ENCODE data around the gene SMTN. TPM values are rescaled to one million over a fixed set of nuclear protein-coding genes. Genes with fewer than 3 reads are reported as not detected.

The SMTN gene
- total and polyA plus RNA-seq, 4 experiments from 2014 or later = 0.34 to 1.7 (median 1.2) TPM

GRCh38 chr22:31100762-31101525 is 19.8 kb downstream of the SMTN start:
- H3K27me3 Mint-ChIP-seq = no peaks in the 10 kb centered on the region
- no peaks in the 10 kb centered on the region for H3K9me3 Mint-ChIP-seq
- ChIA-PET CTCF (ENCODE audit: partially characterized antibody) (no interaction called here), POLR2A (ENCODE audit: partially characterized antibody) (no interaction called here)
- H3K9me3 ChIP-seq (ENCODE audit: control insufficient read depth in 1 of 2, low read length in 2 of 2) = no peaks in the 10 kb centered on the region
- H3K4me1 ChIP-seq (ENCODE audit: insufficient read depth, low read length) = peaks cover under 1% of the 10 kb centered on the region
- no peaks in the 10 kb centered on the region for H3K36me3 ChIP-seq (ENCODE audit: insufficient read depth, low read length)
- peak overlapping the region in 1 of 7 donors; percentile 1 for H3K27ac Mint-ChIP-seq
- intact Hi-C loops (cut with micrococcal nuclease) = no loop called here
- H3K27ac ChIP-seq (ENCODE audit: low read depth, low read length) = no peak overlapping the region
- no peak overlapping the region for H3K4me3 ChIP-seq (ENCODE audit: low read length in 2 of 2)
- no peaks in the 10 kb centered on the region for H3K27me3 ChIP-seq (ENCODE audit: insufficient read depth, low read length)
- DNase-seq = no peak
- H3K36me3 Mint-ChIP-seq = no peaks in the 10 kb centered on the region
- H3K4me1 Mint-ChIP-seq = peaks cover 4 to 8% (median 5%) of the 10 kb centered on the region in 4 donors
- H3K4me3 Mint-ChIP-seq = peak overlapping the region in 1 of 8 donors; percentile 53

- Mint-ChIP-seq H3K27ac (peak overlapping the region in 1 of 7 donors; percentile 62), H3K27me3 (no peaks in the 10 kb centered on the region), H3K4me1 (peaks cover 12 to 24% (median 18%) of the 10 kb centered on the region in 4 donors), H3K36me3 (peaks cover 0 to 1% of the 10 kb centered on the region in 2 donors), H3K9me3 (no peaks in the 10 kb centered on the region), H3K4me3 (no peak overlapping the region)
- H3K27ac ChIP-seq (ENCODE audit: low read depth, low read length) = no peak overlapping the region
- H3K4me3 ChIP-seq (ENCODE audit: low read length in 2 of 2) = no peak overlapping the region
- intact Hi-C loops (cut with micrococcal nuclease) = no loop called here
- ChIA-PET CTCF (ENCODE audit: partially characterized antibody) (no interaction called here), POLR2A (ENCODE audit: partially characterized antibody) (no interaction called here)
- H3K27me3 ChIP-seq (ENCODE audit: insufficient read depth, low read length) = no peaks in the 10 kb centered on the region
- DNase-seq = no peak
- H3K9me3 ChIP-seq (ENCODE audit: control insufficient read depth in 1 of 2, low read length in 2 of 2) = no peaks in the 10 kb centered on the region
- H3K36me3 ChIP-seq (ENCODE audit: insufficient read depth, low read length) = no peaks in the 10 kb centered on the region
- peaks cover 14% of the 10 kb centered on the region for H3K4me1 ChIP-seq (ENCODE audit: insufficient read depth, low read length)
These were observed 21.4 kb downstream of the SMTN start for GRCh38 chr22:31102441-31103081.

DNA sequence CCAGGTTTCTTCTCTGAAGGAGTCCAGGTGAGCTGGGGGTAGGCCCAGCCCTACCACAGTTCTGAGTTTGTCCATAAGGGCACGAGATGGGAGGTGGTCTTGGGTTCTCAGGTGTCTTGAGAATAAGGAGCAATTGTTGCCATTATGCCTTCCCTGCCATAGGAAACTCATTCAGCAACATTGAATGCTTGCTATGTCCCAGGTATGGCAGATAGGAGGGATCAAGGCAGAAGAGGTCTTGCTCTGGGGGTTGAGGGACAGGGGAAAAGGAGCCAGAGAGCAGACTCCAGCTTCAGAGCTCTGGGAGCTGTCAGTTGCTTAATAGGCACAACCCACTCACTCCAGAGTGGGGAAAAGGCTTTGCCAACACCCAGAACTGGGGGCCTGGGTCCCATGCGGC is 22.0 kb downstream of the SMTN start:
- H3K9me3 Mint-ChIP-seq = no peaks in the 10 kb centered on the region
- H3K27me3 ChIP-seq (ENCODE audit: insufficient read depth, low read length) = no peaks in the 10 kb centered on the region
- H3K4me3 ChIP-seq (ENCODE audit: low read length in 2 of 2) = no peak overlapping the region
- intact Hi-C loops (cut with micrococcal nuclease) = no loop called here
- no peak overlapping the region for H3K27ac Mint-ChIP-seq
- no peaks in the 10 kb centered on the region for H3K9me3 ChIP-seq (ENCODE audit: control insufficient read depth in 1 of 2, low read length in 2 of 2)
- no peak overlapping the region for H3K27ac ChIP-seq (ENCODE audit: low read depth, low read length)
- H3K4me3 Mint-ChIP-seq = no peak overlapping the region
- no peak for DNase-seq
- ChIA-PET CTCF (ENCODE audit: partially characterized antibody) (interaction anchor here (1.3 kb wide), 1 partner anchor 18 kb away, joined by 3 read pairs; no protein-coding TSS in a partner anchor), POLR2A (ENCODE audit: partially characterized antibody) (interaction anchor here (0.6 to 1.2 kb wide), 2 partner anchors 19 to 117 kb away, joined by 3 to 4 read pairs; no protein-coding TSS in a partner anchor)
- no peaks in the 10 kb centered on the region for H3K36me3 ChIP-seq (ENCODE audit: insufficient read depth, low read length)
- H3K4me1 Mint-ChIP-seq = peaks cover 17 to 30% (median 23%) of the 10 kb centered on the region in 4 donors
- peaks cover 0 to 6% of the 10 kb centered on the region in 2 donors for H3K36me3 Mint-ChIP-seq
- peaks cover 18% of the 10 kb centered on the region for H3K4me1 ChIP-seq (ENCODE audit: insufficient read depth, low read length)
- no peaks in the 10 kb centered on the region for H3K27me3 Mint-ChIP-seq

DNA sequence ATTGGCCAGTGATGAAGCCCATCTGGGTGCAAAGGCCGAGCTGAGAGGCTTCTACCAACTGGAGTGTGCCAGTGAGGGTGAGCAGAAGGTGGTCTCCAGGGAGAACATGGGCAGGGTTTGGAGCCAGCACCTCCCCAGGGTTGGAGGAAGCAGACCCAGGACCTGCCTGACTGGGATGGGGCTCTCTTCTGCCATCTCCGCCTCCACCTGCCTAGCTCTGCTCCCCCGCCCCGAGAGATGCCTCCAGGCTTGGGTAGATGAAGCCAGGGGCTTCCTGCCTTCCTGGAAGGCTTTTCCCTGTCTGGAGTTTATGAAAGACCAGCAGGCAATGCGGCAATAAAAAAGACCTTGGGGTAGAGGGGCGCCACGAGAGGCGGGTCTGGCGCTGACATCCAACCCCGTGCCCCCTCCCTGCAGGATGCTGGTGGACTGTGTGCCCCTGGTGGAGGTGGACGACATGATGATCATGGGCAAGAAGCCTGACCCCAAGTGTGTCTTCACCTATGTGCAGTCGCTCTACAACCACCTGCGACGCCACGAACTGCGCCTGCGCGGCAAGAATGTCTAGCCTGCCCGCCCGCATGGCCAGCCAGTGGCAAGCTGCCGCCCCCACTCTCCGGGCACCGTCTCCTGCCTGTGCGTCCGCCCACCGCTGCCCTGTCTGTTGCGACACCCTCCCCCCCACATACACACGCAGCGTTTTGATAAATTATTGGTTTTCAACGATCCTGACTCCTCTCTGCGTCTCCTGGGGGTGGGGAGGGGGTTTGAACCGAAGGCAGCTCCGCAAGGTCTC is 23.0 kb downstream of the SMTN start:
- H3K27me3 Mint-ChIP-seq = no peaks in the 10 kb centered on the region
- peak overlapping the region in 2 of 8 donors; percentile 12 to 59 for H3K4me3 Mint-ChIP-seq
- H3K27ac Mint-ChIP-seq = peak overlapping the region in 3 of 7 donors; percentile 35 to 76 (median 42)
- DNase-seq = no peak
- Histone ChIP-seq H3K27me3 (ENCODE audit: insufficient read depth, low read length) (no peaks in the 10 kb centered on the region), H3K36me3 (ENCODE audit: insufficient read depth, low read length) (no peaks in the 10 kb centered on the region), H3K4me3 (ENCODE audit: low read length in 2 of 2) (no peak overlapping the region), H3K9me3 (ENCODE audit: control insufficient read depth in 1 of 2, low read length in 2 of 2) (no peaks in the 10 kb centered on the region), H3K4me1 (ENCODE audit: insufficient read depth, low read length) (peaks cover 20% of the 10 kb centered on the region), H3K27ac (ENCODE audit: low read depth, low read length) (no peak overlapping the region)
- peaks cover 0 to 6% of the 10 kb centered on the region in 2 donors for H3K36me3 Mint-ChIP-seq
- H3K4me1 Mint-ChIP-seq = peaks cover 17 to 31% (median 24%) of the 10 kb centered on the region in 4 donors
- ChIA-PET POLR2A (ENCODE audit: partially characterized antibody) (interaction anchor here (0.6 to 1.5 kb wide), 4 partner anchors 10 to 134 kb away, joined by 3 to 4 read pairs (median 4); partner anchors contain the start of gene TUG1), CTCF (ENCODE audit: partially characterized antibody) (interaction anchor here (1.1 to 1.3 kb wide), 2 partner anchors 19 to 168 kb away, joined by 3 read pairs; no protein-coding TSS in a partner anchor)
- H3K9me3 Mint-ChIP-seq = no peaks in the 10 kb centered on the region
- intact Hi-C loops (cut with micrococcal nuclease) = no loop called here

GRCh38 chr22:31104869-31105268 is 23.8 kb downstream of the SMTN start:
- Mint-ChIP-seq H3K9me3 (no peaks in the 10 kb centered on the region), H3K27ac (no peak overlapping the region), H3K36me3 (peaks cover 0 to 6% of the 10 kb centered on the region in 2 donors), H3K4me1 (peaks cover 17 to 31% (median 24%) of the 10 kb centered on the region in 4 donors), H3K4me3 (no peak overlapping the region), H3K27me3 (no peaks in the 10 kb centered on the region)
- DNase-seq = peak in 1 of 5 donors; percentile 19
- CTCF ChIA-PET (ENCODE audit: partially characterized antibody) = interaction anchor here (1.0 to 1.1 kb wide), 2 partner anchors 9 to 167 kb away, joined by 3 read pairs; no protein-coding TSS in a partner anchor
- H3K4me3 ChIP-seq (ENCODE audit: low read length in 2 of 2) = no peak overlapping the region
- H3K9me3 ChIP-seq (ENCODE audit: control insufficient read depth in 1 of 2, low read length in 2 of 2) = no peaks in the 10 kb centered on the region
- H3K4me1 ChIP-seq (ENCODE audit: insufficient read depth, low read length) = peaks cover 20% of the 10 kb centered on the region
- no peak overlapping the region for H3K27ac ChIP-seq (ENCODE audit: low read depth, low read length)
- H3K36me3 ChIP-seq (ENCODE audit: insufficient read depth, low read length) = no peaks in the 10 kb centered on the region
- H3K27me3 ChIP-seq (ENCODE audit: insufficient read depth, low read length) = no peaks in the 10 kb centered on the region
- intact Hi-C loops (cut with micrococcal nuclease) = loop anchor here (5.0 kb wide), 3 partner anchors 57 to 187 kb away; partner anchors contain the start of genes LIMK2, PIK3IP1 and RNF185
- POLR2A ChIA-PET (ENCODE audit: partially characterized antibody) = interaction anchor here (0.7 to 4.9 kb wide), 5 partner anchors 11 to 470 kb away, joined by 3 to 18 read pairs (median 3); partner anchors contain the start of gene TUG1

- ChIA-PET CTCF (ENCODE audit: partially characterized antibody) (interaction anchor here (1.0 to 4.4 kb wide), 3 partner anchors 9 to 167 kb away, joined by 3 to 37 read pairs (median 3); no protein-coding TSS in a partner anchor), POLR2A (ENCODE audit: partially characterized antibody) (interaction anchor here (0.7 to 4.9 kb wide), 6 partner anchors 9 to 471 kb away, joined by 3 to 18 read pairs (median 4); partner anchors contain the start of gene TUG1)
- peak overlapping the region in 5 of 7 donors; percentile 30 to 79 (median 76) for H3K27ac Mint-ChIP-seq
- H3K4me1 Mint-ChIP-seq = peaks cover 17 to 31% (median 24%) of the 10 kb centered on the region in 4 donors
- H3K36me3 Mint-ChIP-seq = peaks cover 0 to 6% of the 10 kb centered on the region in 2 donors
- peak overlapping the region in 6 of 8 donors; percentile 35 to 94 (median 89) for H3K4me3 Mint-ChIP-seq
- peaks cover 20% of the 10 kb centered on the region for H3K4me1 ChIP-seq (ENCODE audit: insufficient read depth, low read length)
- H3K9me3 ChIP-seq (ENCODE audit: control insufficient read depth in 1 of 2, low read length in 2 of 2) = no peaks in the 10 kb centered on the region
- H3K4me3 ChIP-seq (ENCODE audit: low read length in 2 of 2) = no peak overlapping the region
- intact Hi-C loops (cut with micrococcal nuclease) = loop anchor here (5.0 kb wide), 3 partner anchors 57 to 187 kb away; partner anchors contain the start of genes LIMK2, PIK3IP1 and RNF185
- H3K27me3 Mint-ChIP-seq = no peaks in the 10 kb centered on the region
- H3K9me3 Mint-ChIP-seq = no peaks in the 10 kb centered on the region
- no peak overlapping the region for H3K27ac ChIP-seq (ENCODE audit: low read depth, low read length)
- DNase-seq = no peak
- no peaks in the 10 kb centered on the region for H3K36me3 ChIP-seq (ENCODE audit: insufficient read depth, low read length)
- no peaks in the 10 kb centered on the region for H3K27me3 ChIP-seq (ENCODE audit: insufficient read depth, low read length)
These were observed 24.3 kb downstream of the SMTN start for GRCh38 chr22:31105282-31105929.
